ENCODE measurements around the gene MTHFSD.

MTHFSD gene

DNA sequence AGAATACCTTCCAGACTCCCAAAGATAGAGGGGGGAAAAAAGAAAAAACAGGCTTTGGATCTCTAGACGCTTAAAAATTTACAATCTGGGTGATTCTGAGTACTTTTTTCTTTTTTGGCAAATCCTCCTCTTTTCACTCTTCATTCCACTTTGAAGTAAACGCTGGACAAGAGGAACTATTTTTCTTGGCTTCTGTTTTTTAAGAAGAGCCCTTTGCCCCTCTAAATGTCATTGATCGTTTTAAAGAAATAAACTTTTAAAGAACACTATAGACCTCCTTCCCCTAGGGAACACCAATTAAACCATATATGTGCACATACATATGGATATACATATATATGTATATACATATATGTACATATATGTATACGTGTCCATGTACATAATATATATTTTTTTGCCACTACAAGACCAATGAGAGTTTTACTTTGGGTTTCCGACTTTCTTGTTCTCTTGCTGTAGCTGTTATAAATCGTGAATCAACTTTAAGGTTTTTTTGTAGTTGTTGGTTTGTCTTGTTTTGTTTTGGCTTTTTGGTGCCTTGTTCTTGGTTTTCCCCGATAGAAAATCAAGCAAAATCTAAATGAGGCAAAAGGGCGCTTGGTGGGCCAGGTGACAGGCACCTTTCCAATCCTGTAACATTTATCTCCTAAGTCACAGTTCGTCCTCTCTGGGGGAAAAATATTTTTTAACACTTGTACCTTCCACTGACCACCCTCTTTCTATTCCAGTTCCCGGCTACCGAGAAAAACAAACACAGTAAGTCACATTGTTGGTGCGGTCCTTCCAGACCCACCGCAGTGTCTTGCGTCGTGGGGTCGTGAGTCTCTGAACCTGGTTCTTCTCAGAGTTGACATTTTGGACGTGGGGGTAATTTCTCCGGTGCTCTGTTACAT, 40.3 kb downstream of the MTHFSD start:
- no peak for DNase-seq (ENCODE audit: low read depth in 2 of 2)

DNA sequence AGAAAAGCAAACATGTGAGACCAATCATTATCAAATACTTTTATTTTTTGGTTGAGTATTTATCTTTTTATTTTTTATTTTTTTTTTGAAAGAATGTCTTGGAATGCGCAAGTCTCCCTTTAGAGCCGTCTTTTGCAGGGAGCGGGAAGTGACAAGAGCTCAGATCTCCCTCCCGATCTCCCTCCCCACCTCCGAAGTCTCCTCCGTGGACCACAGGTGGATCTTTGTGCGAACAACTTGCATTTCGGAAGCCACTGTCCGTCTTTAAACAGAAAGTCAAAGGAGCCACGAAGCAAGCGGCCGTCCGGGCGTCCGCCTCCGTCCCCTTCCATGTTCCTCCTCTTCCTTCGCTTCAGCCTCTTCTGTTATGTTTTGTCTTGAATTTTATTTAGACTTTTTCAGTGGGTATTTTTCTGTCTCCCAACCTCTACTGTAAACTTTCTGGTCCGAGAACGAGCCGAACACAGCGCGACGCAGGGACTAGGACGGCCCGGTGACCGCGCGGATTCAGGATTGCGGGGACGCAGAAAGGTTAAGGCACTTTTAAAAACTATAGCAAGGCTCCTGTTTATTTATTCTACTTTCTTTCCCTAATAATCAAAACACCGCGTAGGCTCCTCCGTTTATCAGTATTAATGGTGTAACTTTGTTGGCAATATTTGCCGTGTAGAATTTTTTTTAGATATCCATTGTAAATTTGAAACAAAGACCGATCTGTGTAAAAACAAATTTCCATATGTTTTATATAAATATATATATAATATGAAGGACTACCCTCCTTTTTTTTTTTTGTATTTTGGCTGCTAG, 41.4 kb downstream of the MTHFSD start:
- no peak for DNase-seq (ENCODE audit: low read depth in 2 of 2)

DNA sequence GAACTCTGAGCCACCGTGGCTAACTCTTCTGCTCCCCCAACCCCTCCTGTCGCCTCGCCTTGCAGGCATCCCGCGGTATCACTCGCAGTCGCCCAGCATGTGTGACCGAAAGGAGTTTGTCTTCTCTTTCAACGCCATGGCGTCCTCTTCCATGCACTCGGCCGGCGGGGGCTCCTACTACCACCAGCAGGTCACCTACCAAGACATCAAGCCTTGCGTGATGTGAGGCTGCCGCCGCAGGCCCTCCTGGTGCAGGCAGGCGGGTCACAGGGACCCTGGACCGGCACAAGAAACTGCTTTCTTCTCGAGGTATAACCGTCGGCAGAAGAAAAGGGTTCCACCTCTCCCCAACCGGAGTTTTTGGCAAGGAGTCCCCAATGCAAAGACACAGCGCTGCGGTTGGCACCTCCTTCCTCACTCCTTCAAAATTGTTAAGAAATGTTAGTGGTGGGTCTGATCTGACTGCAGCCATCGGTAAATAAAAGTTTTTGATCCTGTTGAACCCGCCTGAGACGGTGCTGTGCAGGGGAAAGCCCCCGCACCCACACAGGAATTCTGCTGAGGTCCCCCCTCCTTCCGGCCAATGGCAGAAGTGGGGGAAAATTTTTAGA, 42.1 kb downstream of the MTHFSD start:
- DNase-seq (ENCODE audit: low read depth in 2 of 2) = no peak

GRCh38 chr16:86512301-86512859, 42.7 kb downstream of the MTHFSD start:
- no peak for DNase-seq (ENCODE audit: low read depth in 2 of 2)

DNA sequence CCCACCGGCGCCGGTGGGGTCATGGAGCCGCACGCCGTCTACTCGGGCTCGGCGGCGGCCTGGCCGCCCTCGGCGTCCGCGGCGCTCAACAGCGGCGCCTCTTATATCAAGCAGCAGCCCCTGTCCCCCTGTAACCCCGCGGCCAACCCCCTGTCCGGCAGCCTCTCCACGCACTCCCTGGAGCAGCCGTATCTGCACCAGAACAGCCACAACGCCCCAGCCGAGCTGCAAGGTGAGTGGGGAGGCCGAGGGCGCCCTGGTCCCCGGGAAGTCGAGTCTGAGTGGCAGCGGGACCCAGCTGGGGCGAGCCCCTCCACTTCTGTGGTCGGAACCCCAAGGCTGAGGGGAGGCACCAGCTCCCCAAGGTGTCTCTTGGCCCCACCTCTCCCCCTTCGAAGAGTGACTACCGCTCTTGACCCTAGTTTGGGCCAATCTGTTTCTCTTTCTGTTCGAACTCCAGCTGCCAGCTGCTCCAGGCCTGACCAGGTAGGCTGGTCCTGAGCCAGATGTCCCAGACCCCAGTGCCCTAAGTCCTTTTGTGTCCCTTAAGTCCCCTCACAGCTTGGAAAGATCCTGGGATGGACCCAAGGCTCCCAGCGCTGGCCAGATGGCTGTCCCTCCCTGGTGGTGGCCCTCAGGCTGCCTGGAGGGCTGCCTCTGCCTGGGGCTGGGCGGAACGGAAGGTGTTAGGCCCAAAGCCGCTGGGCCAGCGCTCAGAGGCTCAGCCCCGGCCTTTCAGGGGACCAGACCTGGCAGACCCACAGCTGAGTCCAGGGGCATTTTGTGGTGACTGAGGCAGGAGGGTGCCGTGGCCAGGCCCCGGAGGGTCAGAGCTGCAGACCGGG, 43.5 kb downstream of the MTHFSD start:
- no peak for DNase-seq (ENCODE audit: low read depth in 2 of 2)

DNA sequence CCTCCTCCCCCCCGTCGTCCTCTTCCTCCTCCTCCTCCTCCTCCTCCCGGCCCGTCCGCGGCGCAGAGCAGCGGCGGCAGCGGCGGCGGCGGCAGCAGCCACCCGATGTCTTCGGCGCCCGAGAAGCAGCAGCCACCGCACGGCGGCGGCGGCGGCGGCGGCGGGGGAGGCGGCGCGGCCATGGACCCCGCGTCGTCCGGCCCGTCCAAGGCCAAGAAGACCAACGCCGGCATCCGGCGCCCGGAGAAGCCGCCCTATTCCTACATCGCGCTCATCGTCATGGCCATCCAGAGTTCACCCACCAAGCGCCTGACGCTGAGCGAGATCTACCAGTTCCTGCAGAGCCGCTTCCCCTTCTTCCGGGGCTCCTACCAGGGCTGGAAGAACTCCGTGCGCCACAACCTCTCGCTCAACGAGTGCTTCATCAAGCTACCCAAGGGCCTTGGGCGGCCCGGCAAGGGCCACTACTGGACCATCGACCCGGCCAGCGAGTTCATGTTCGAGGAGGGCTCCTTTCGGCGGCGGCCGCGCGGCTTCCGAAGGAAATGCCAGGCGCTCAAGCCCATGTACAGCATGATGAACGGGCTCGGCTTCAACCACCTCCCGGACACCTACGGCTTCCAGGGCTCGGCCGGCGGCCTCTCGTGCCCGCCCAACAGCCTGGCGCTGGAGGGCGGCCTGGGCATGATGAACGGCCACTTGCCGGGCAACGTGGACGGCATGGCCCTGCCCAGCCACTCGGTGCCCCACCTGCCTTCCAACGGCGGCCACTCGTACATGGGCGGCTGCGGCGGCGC, 44.4 kb downstream of the MTHFSD start, which contains the start of gene FOXF1:
FOXF1 (plus strand) TSS at position 63 of the 797 bp plus-strand sequence; CDS start at position 106, 43 bp downstream.
- no peak for DNase-seq (ENCODE audit: low read depth in 2 of 2)

- peak; percentile 58 to 62 for DNase-seq (ENCODE audit: low read depth in 2 of 2)
Observed at GRCh38 chr16:86509759-86510464, 45.1 kb downstream of the MTHFSD start.

- no peak for DNase-seq (ENCODE audit: low read depth in 2 of 2)
Observed at GRCh38 chr16:86508947-86509758, 45.9 kb downstream of the MTHFSD start.

DNA sequence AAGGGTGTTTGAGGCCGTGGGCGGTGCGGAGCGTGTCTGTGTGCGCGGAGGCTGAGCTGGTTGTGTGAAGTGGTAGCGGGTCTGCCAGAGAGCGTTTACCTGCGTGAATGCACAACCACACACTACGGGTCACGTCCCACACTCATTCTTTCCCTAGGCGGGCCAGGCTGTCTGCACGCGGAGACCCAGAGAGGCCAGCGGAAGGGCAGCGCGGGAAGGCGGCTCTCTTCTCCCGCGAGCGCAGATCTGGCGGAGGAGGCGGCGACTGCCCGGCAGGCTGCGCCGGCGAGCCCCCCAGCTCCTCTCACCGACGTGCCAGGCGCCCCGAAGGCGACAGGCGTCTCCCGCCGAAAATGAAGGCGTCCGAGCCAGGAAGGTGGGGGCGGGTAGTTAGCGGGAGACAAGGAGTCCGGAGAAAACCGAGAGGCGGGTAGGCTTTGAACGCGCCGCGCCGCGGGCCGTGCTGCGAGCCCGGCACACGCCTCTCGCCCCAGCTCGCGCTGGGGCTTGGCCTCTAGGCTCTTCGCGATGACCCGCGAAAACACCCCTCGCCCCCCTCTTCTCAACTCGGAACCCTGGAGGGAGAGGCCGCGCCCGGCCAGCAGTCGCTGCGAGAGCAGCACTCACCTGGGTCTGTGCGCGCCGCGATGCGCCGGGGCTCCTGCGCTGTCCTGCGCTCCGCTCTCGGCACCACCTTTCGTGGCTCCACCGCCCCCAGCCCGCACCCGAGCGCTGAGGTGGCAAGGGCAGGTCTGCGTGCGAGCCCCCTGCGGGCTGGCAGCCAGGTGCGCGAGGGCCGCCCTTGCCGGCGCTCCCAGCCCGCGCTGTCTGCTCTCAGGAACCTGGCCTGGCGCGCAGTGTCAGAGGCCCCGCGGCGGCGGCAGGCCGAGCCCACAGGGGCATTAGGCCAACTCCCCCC, 46.7 kb downstream of the MTHFSD start:
- DNase-seq (ENCODE audit: low read depth in 2 of 2) = no peak

- DNase-seq (ENCODE audit: low read depth in 2 of 2) = no peak
Observed at GRCh38 chr16:86507173-86508027, 47.6 kb downstream of the MTHFSD start.

DNA sequence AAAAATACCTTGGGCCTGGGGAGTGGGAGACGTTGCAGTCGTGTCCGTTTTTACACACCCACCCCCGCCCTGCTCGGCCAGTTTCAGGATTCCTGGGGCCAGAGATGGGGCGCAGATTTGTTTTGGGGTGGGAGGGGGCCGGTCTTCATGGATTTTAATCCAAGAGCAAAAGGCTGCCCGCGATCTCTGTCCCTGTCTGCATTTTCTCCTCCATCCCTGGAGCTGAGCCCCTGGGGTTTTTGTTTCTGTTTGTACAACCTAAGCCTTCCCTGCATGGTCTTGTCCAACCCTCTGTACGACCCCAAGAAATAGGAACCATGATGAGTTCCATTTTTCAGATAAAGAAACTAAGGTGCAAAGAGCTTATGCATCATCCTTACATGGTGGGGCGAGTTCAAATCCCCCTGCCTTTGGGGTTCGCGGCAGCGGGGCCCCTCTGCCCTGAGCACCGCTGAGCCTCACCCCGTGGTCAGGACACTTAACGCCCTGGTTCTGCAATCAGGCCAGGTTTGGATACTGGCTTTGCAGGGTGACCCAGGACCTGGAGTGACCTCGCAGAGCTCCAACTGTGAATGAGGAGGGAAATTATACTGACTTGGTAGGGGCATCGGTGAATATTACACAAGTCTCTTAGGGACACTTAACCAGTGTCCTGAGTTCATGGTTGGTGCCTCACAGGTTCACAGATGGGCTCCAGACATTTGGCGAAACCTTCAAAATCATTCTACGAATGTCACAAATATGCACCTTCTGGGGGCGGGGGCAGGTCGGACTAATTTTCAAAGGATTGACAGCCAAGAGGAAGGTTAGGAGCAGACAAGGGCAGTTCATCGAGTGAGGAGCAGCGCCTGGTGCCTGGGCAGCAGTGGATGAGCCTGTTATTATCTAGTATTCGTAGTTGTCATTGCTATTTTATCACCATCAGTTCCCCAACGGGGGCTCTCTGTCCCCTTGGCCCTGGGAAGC, 48.9 kb downstream of the MTHFSD start:
- no peak for DNase-seq (ENCODE audit: low read depth in 2 of 2)

GRCh38 chr16:86505185-86505898, 49.7 kb downstream of the MTHFSD start:
- DNase-seq (ENCODE audit: low read depth in 2 of 2) = no peak

- no peak for DNase-seq (ENCODE audit: low read depth in 2 of 2)
Observed at GRCh38 chr16:86504315-86505184, 50.5 kb downstream of the MTHFSD start.

- DNase-seq (ENCODE audit: low read depth in 2 of 2) = no peak
Observed at GRCh38 chr16:86503830-86504229, 51.2 kb downstream of the MTHFSD start.

Data from fibroblast of skin of left biceps (primary cell).